GM12891 (cell line): ENCODE measurements around the gene EPB41L5.

ENCODE experiments used
- PAX5 ChIP-seq: IDR thresholded peaks from 2 replicates; pipeline ENCODE4 v1.6.1; 2011; ENCODE audit warnings: low read length, moderate library complexity, mild to moderate bottlenecking; ENCODE audit not compliant: insufficient read depth, severe bottlenecking
- POLR2A ChIP-seq: IDR thresholded peaks from 2 replicates; pipeline ENCODE4 v1.6.1; 2011; ENCODE audit warnings: low read depth, low read length, control low read depth
- POLR2AphosphoS5 ChIP-seq: IDR thresholded peaks from 2 replicates; pipeline ENCODE4 v1.6.1; 2011; ENCODE audit warnings: low read depth, low read length, control low read depth
- TAF1 ChIP-seq: IDR thresholded peaks from 2 replicates; pipeline ENCODE4 v1.6.1; 2011; ENCODE audit warnings: low read depth, low read length, control low read depth

- TF ChIP-seq POLR2A: no peak
- no peak for TF ChIP-seq POLR2AphosphoS5
- TF ChIP-seq TAF1: no peak
- no peak for TF ChIP-seq PAX5
Measured at GRCh38 chr2:120219291-120219690, 206.4 kb downstream of the EPB41L5 start.
